ENCODE results near the gene PRKD1. TPM values are rescaled to one million over a fixed set of nuclear protein-coding genes. Genes with fewer than 3 reads are reported as not detected.
A peak's percentile ranks its signal among the peaks of the same experiment; 100 is the strongest.
"Not testable (repeated sequence)": the region's sequence is repeated elsewhere in the genome, so short reads cannot be mapped to it uniquely, and the experiment has no call there.

Gene PRKD1
- total RNA-seq, 1 experiment from 2014 or later: 11.6 TPM

DNA sequence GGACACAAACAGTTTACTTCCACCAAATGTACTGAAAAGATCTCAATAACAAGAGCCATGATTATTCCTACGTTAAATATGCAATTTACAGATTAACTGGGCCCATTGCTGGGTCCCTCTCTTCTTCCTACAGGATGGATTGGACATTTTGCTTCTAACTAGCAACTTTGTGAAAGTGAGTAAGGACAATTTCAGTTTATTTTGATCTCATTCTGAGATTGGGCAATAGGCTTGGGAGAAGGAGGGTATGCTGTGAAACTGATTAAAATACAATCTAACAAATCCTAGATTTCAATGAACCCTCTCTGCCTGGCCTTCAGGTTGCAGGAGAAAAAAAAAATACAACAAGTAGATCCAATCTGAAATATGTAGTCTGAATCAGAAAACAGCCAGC is 121.5 kb downstream of the PRKD1 start:
- Histone ChIP-seq H3K4me1 (no peaks in the 10 kb centered on the region), H3K27me3 (no peaks in the 10 kb centered on the region), H3K4me3 (no peak overlapping the region), H3K27ac (no peak overlapping the region), H3K9me3 (replicated peaks) (no peaks in the 10 kb centered on the region), H3K36me3 (no peaks in the 10 kb centered on the region)
- no peak for DNase-seq

DNA sequence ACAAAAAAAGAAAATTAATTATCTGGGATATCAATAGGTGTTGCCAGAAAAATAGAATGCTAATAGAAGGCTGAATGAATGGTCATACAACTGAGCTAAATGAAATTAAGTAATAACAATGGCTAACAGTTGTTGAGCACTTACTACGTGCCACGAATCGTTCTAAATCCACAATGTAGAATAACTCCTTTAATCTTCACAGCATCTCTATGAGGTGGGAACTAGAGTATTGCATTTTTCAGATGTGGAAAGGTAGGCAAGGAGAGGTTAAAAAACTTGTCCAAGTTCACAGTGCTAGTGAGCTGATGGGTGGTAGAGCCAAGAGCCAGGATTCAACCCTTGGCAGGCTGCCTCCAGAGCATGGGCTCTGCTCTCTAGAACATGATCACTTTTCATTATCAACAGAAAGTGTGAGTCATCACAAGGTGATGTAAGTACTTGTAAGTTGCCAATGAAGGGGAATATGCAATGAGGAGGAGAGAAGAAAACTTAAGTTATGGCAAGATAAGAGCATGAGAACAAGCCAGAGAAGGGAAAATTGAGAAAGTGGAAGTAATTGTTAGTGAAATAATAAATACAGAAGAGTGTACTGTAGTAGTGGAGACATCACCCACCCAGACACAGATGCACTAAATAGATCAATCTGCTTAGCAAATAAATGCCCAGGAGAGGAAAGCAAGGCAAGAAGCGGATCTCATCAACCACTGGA is 122.1 kb downstream of the PRKD1 start:
- no peaks in the 10 kb centered on the region for H3K9me3 ChIP-seq (replicated peaks)
- H3K4me3 ChIP-seq: no peak overlapping the region
- peak; percentile 18 to 50 for DNase-seq
- H3K27me3 ChIP-seq: no peaks in the 10 kb centered on the region
- no peak overlapping the region for H3K27ac ChIP-seq
- H3K36me3 ChIP-seq: no peaks in the 10 kb centered on the region
- no peaks in the 10 kb centered on the region for H3K4me1 ChIP-seq

DNA sequence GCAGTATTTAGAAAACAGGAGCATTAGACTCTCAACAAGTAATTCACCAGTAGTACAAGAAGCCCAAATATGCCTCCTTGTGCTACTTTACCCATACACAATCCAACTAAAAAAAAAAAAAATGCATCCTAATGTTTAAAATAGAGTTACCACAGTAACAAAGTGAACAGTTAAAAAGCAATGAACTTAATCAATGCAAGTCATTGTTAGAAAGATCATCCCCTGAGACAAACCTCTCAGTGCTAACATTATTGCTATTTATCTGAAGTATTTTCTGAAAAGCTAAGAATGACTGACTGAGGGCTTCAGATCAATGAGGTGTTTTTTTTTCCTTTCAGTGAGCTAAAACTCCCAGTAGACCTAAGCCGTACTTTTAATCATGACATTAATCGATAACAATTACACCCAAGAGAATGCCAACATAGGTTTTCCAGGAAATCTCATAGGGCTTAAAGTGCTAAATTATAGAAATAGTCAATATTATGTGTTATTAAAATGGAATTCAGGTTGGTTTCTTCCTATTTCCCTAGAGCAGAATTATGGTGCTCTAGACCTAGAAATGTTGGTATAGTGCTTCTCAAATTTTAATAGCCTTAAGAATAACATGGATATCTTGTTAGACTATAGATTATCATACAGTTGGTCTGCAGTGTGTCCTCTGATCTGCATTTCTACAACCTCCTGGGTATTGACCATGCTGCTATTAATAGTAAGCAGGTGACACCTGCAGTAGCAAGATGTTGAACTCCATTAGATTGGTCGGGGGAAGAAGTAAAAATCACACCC is 123.0 kb downstream of the PRKD1 start:
- H3K27me3 ChIP-seq: no peaks in the 10 kb centered on the region
- no peak overlapping the region for H3K4me3 ChIP-seq
- H3K36me3 ChIP-seq: no peaks in the 10 kb centered on the region

DNA sequence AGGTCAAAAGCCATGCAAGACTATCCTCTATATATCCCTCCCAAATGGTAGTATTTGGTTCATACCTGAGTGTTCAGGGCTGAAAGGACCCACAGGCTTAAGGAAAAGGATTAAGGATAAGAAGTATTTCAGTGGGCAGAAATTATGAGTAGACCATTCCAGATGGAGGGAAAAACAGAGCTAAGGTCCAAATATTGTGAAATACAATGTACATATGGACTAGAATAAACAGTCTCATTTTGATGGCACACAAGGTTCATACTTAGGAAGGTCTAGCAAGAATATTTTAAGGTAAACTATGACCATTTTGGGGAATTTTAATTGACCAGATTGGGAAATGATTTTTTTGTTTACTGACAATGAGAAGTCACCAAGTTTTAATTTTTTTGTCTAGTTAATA is 124.6 kb downstream of the PRKD1 start:
- no peaks in the 10 kb centered on the region for H3K9me3 ChIP-seq (replicated peaks)
- H3K36me3 ChIP-seq: no peaks in the 10 kb centered on the region
- H3K4me1 ChIP-seq: no peaks in the 10 kb centered on the region
- H3K27ac ChIP-seq: no peak overlapping the region
- H3K27me3 ChIP-seq: no peaks in the 10 kb centered on the region
- H3K4me3 ChIP-seq: no peak overlapping the region
- DNase-seq: no peak

More for the DNA sequence above, 123.0 kb downstream of the PRKD1 start:
- DNase-seq: no peak
- H3K27ac ChIP-seq: no peak overlapping the region
- no peaks in the 10 kb centered on the region for H3K4me1 ChIP-seq
- H3K9me3 ChIP-seq (replicated peaks): no peaks in the 10 kb centered on the region

DNA sequence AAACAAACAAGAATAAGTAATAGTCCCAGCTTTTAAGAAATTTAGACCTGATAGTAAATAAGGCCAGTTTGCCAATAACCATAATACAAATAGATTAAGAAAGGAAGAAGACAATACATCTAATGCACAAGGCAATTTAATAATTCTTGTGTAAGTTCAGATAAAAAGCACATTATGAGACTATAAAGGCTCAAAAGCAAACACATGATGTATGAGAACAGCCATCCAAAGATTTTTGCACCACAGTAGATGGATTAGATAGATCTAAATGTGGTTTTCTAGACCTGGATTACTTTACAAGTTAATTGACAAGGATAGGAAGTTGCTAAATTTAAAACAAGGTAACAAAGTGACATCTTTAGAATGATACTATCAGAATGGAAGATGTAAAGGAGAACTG is 125.4 kb downstream of the PRKD1 start:
- Histone ChIP-seq H3K4me1 (no peaks in the 10 kb centered on the region), H3K4me3 (no peak overlapping the region), H3K27ac (no peak overlapping the region), H3K9me3 (replicated peaks) (no peaks in the 10 kb centered on the region), H3K27me3 (no peaks in the 10 kb centered on the region), H3K36me3 (no peaks in the 10 kb centered on the region)
- no peak for DNase-seq

DNA sequence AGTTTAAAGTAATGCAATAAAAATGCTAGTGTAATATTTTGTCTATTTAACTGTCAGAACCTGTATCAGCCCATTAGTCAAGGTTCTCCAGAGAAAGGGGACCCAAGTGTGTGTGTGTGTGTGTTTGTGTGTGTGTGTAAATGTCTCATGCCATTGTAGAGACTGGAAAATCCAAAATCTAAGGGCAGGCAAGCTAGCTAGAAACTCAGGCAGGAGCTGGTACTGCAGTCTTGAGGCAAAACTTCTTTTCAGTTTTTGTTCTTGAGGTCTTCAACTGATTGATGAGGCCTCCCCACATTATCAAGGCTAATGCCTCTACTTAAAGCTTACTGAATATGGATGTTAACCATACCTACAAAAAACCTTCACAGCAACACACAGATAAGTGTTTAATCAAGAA is 126.7 kb downstream of the PRKD1 start:
- Histone ChIP-seq H3K9me3 (replicated peaks) (no peaks in the 10 kb centered on the region), H3K4me1 (no peaks in the 10 kb centered on the region), H3K4me3 (no peak overlapping the region), H3K27me3 (no peaks in the 10 kb centered on the region), H3K27ac (no peak overlapping the region), H3K36me3 (no peaks in the 10 kb centered on the region)
- DNase-seq: no peak

GRCh38 chr14:29799464-29800095 is 128.1 kb downstream of the PRKD1 start:
- no peaks in the 10 kb centered on the region for H3K9me3 ChIP-seq (replicated peaks)
- no peak for DNase-seq
- H3K4me3 ChIP-seq: no peak overlapping the region
- no peaks in the 10 kb centered on the region for H3K4me1 ChIP-seq
- no peaks in the 10 kb centered on the region for H3K36me3 ChIP-seq
- H3K27ac ChIP-seq: no peak overlapping the region
- no peaks in the 10 kb centered on the region for H3K27me3 ChIP-seq

- Histone ChIP-seq H3K27me3 (no peaks in the 10 kb centered on the region), H3K36me3 (no peaks in the 10 kb centered on the region), H3K27ac (no peak overlapping the region), H3K4me3 (no peak overlapping the region), H3K4me1 (no peaks in the 10 kb centered on the region), H3K9me3 (replicated peaks) (no peaks in the 10 kb centered on the region)
- no peak for DNase-seq
Measured at GRCh38 chr14:29798811-29799210, 128.8 kb downstream of the PRKD1 start.

DNA sequence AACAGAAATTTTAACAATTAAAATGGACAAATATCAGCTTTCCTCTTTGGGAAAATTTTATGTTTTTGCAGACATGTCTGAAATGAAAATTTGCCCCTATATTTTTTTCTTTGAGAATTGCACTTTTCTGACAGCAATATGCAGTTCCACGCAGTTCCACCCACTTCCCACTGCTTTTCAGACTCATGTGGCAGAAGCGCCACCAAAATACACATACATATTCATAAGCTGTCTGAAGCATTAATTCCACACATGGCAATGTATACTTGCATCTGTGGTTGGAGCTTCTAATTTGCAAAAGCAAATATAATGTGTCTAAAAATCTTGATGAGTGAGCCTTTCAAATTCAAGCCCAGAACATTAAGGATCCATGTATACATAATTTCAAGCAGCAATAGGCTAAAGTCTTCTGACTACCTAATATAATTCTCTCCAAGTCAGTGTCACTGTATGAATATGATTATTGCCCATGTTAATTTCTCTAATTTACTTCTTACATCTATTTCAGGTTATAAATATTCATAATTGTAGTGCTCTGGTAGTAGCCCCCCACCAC is 129.5 kb downstream of the PRKD1 start:
- H3K4me3 ChIP-seq: no peak overlapping the region
- H3K27ac ChIP-seq: no peak overlapping the region
- H3K36me3 ChIP-seq: no peaks in the 10 kb centered on the region
- no peaks in the 10 kb centered on the region for H3K4me1 ChIP-seq
- DNase-seq: no peak
- H3K27me3 ChIP-seq: no peaks in the 10 kb centered on the region
- no peaks in the 10 kb centered on the region for H3K9me3 ChIP-seq (replicated peaks)

- Histone ChIP-seq H3K27ac (no peak overlapping the region), H3K4me3 (no peak overlapping the region), H3K4me1 (no peaks in the 10 kb centered on the region), H3K36me3 (no peaks in the 10 kb centered on the region), H3K27me3 (no peaks in the 10 kb centered on the region), H3K9me3 (replicated peaks) (no peaks in the 10 kb centered on the region)
- DNase-seq: no peak
Measured at GRCh38 chr14:29796853-29797252, 130.8 kb downstream of the PRKD1 start.

GRCh38 chr14:29789475-29789874 is 138.2 kb downstream of the PRKD1 start:
- no peaks in the 10 kb centered on the region for H3K27me3 ChIP-seq
- H3K4me1 ChIP-seq: no peaks in the 10 kb centered on the region
- H3K4me3 ChIP-seq: no peak overlapping the region
- no peak overlapping the region for H3K27ac ChIP-seq
- H3K36me3 ChIP-seq: no peaks in the 10 kb centered on the region
- no peak for DNase-seq
- H3K9me3 ChIP-seq (replicated peaks): no peaks in the 10 kb centered on the region; the same call in 1 of the 2 replicates

GRCh38 chr14:29788093-29788492 is 139.6 kb downstream of the PRKD1 start:
- Histone ChIP-seq H3K4me1 (no peaks in the 10 kb centered on the region), H3K27me3 (no peaks in the 10 kb centered on the region), H3K27ac (no peak overlapping the region), H3K4me3 (no peak overlapping the region), H3K9me3 (replicated peaks) (no peaks in the 10 kb centered on the region; the same call in 1 of the 2 replicates), H3K36me3 (no peaks in the 10 kb centered on the region)
- no peak for DNase-seq

DNA sequence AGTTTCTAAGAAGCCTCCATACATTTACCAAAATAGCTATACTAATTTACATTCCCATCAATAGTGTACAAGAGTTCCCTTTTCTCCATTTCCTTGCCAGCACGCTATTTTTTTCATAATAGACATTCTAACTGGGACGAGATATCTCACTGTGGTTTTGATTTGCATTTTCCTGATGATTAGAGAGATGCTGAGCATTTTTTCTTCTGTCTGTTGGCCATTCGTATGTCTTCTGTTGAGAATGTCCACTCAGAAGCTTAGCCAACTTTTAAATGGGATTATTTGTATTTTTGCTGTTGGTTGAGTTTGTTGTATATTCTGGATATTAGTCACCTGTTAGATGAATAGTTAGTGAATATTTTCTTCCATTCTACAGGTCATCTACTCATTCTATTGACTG is 144.1 kb downstream of the PRKD1 start:
- DNase-seq: no peak
- Histone ChIP-seq H3K9me3 (replicated peaks) (peaks cover 3% of the 10 kb centered on the region; the same call in 1 of the 2 replicates), H3K27ac (no peak overlapping the region), H3K27me3 (no peaks in the 10 kb centered on the region), H3K4me1 (no peaks in the 10 kb centered on the region), H3K4me3 (no peak overlapping the region), H3K36me3 (no peaks in the 10 kb centered on the region)

DNA sequence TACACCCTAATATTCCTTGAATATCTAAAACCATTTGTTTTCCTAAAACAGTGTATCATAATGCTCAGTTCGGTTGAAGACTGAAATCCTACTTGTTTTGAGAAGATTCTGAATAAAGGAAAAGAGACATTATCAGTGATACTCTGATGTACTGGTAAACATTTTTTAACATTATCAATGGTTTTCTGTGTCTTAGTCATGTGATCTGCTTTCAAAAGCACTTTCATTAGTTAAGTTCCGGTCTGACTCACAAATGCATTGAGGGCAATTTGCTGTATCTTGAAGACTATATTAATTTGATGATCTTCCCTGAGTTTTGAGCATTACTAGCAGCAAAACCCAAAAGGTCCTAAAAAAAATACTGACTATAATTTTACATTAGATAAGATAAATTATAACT is 145.6 kb downstream of the PRKD1 start:
- DNase-seq: no peak
- no peaks in the 10 kb centered on the region for H3K36me3 ChIP-seq
- no peaks in the 10 kb centered on the region for H3K27me3 ChIP-seq
- H3K9me3 ChIP-seq (replicated peaks): peaks cover 3% of the 10 kb centered on the region; the same call in 1 of the 2 replicates
- H3K4me3 ChIP-seq: no peak overlapping the region
- H3K4me1 ChIP-seq: no peaks in the 10 kb centered on the region
- H3K27ac ChIP-seq: no peak overlapping the region

GRCh38 chr14:29777142-29777541 is 150.5 kb downstream of the PRKD1 start:
- H3K36me3 ChIP-seq; H3K27me3 ChIP-seq; H3K4me3 ChIP-seq; H3K9me3 ChIP-seq (replicated peaks); H3K27ac ChIP-seq; DNase-seq; H3K4me1 ChIP-seq: not testable (repeated sequence)

Data from SJCRH30 (cell line).